DOHH2 (cell line): ENCODE measurements around the gene HK3.

Experiments
- H3F3A ChIP-seq: fragments of 200-600 bp; sonication (generic), shearing (Covaris generic); 2 replicates; pipeline ENCODE4 v1.6.0; 2016; ENCODE audit warnings: antibody characterized with exemption, mild to moderate bottlenecking; ENCODE audit not compliant: control insufficient read depth, insufficient read depth
- H3K27ac ChIP-seq: fragments of 200-600 bp; sonication (generic); 2 replicates; pipeline ENCODE4 v1.5.1; 2014; ENCODE audit warnings: low read depth, mild to moderate bottlenecking, low read length, moderate library complexity
- H3K27me3 ChIP-seq: fragments of 200-600 bp; sonication (generic); 2 replicates; pipeline ENCODE4 v1.6.1; 2014; ENCODE audit warnings: mild to moderate bottlenecking, low read length, mixed read lengths; ENCODE audit not compliant: control insufficient read depth
- H3K36me3 ChIP-seq: fragments of 200-600 bp; sonication (generic); 2 replicates; pipeline ENCODE4 v1.6.1; 2014; ENCODE audit warnings: mild to moderate bottlenecking, low read length, moderate library complexity, mixed read lengths; ENCODE audit not compliant: control insufficient read depth
- H3K4me1 ChIP-seq: fragments of 200-600 bp; sonication (generic); 2 replicates; pipeline ENCODE4 v1.6.1; 2014; ENCODE audit warnings: mild to moderate bottlenecking, low read length, mixed read lengths; ENCODE audit not compliant: control insufficient read depth
- H3K4me2 ChIP-seq: fragments of 200-600 bp; sonication (generic); 2 replicates; pipeline ENCODE4 v1.6.0; 2014; ENCODE audit warnings: mild to moderate bottlenecking, low read length, moderate library complexity
- H3K4me3 ChIP-seq: fragments of 200-600 bp; sonication (generic); 2 replicates; pipeline ENCODE4 v1.5.1; 2014; ENCODE audit warnings: mild to moderate bottlenecking, low read length, mixed read lengths
- H3K79me2 ChIP-seq: fragments of 200-600 bp; sonication (generic); 2 replicates; pipeline ENCODE4 v1.6.1; 2014; ENCODE audit warnings: mild to moderate bottlenecking, low read length, mixed read lengths; ENCODE audit not compliant: control insufficient read depth
- H3K9me2 ChIP-seq: fragments of 200-600 bp; sonication (generic); replicated peaks from 2 replicates; pipeline ENCODE4 v1.6.1; 2014; ENCODE audit warnings: mild to moderate bottlenecking, low read length, mixed read lengths; ENCODE audit not compliant: control insufficient read depth
- H3K9me3 ChIP-seq: fragments of 200-600 bp; sonication (generic); 2 replicates; pipeline ENCODE4 v1.6.1; 2014; ENCODE audit warnings: antibody characterized with exemption, low read length, mixed read lengths; ENCODE audit not compliant: control insufficient read depth, insufficient read depth
- H4K20me1 ChIP-seq: fragments of 200-600 bp; sonication (generic); 2 replicates; pipeline ENCODE4 v1.6.0; 2014; ENCODE audit warnings: low read depth, mild to moderate bottlenecking, antibody characterized with exemption, low read length, moderate library complexity; ENCODE audit not compliant: control insufficient read depth, insufficient read depth
- EZH2phosphoT487 ChIP-seq: fragments of 200-600 bp; sonication (generic); IDR thresholded peaks from 2 replicates; pipeline ENCODE4 v1.6.1; 2017; ENCODE audit warnings: borderline replicate concordance, mild to moderate bottlenecking, antibody characterized with exemption, low read length, moderate library complexity, mixed read lengths
- TF ChIP-seq, protein P1 (sequence below): fragments of 200-600 bp; sonication (generic); IDR thresholded peaks from one replicate; pipeline ENCODE4 v1.5.1; 2014; ENCODE audit warnings: antibody characterized with exemption, mild to moderate bottlenecking, low read depth, low read length; ENCODE audit not compliant: poor library complexity, severe bottlenecking

Gene HK3

DNA sequence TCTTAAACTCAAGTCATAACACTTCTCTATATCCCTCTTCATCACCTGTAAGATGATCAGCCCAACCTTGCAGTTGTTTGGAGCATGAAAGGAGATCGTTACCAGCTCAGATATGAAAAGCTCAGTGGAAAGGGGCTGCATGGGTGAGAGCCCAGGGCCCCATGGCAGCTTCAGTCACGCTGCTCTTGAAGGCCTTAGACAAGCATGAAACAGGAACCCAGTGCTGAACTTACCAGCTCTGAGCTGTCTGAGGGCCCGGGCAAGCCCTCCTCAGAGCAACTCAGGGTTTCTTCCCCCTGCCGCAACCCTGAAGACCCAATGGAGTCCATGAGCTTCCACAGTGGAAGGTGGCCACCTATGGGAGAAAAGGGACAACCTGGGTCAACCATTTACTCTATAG, 3.3 kb downstream of the HK3 start:
- no peaks in the 10 kb centered on the region for H3K9me3 ChIP-seq

DNA sequence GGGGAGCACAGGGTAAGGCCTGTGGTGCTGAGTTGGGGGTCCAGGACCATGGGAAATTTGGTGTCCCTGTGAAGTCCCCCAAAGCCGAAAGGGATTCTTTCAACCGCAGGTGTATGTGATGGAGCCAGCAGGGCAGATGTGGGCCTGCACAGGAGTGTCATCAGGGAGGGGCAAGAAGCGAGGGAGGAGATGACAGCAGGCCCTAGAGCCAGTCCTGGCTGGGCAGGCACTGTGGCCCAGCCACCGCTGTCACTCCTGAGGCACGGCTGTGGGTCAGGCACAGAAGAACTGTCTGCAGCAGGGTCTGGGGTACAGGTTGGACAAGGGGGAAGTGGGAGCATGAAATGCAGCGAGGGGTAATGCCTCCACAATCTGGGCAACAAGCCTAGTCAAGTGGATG, 4.8 kb downstream of the HK3 start:
- H3K79me2 ChIP-seq: no peaks in the 10 kb centered on the region
- no peaks in the 10 kb centered on the region for H3K4me1 ChIP-seq
- no peak overlapping the region for H3K27ac ChIP-seq
- TF ChIP-seq, protein P1, sequence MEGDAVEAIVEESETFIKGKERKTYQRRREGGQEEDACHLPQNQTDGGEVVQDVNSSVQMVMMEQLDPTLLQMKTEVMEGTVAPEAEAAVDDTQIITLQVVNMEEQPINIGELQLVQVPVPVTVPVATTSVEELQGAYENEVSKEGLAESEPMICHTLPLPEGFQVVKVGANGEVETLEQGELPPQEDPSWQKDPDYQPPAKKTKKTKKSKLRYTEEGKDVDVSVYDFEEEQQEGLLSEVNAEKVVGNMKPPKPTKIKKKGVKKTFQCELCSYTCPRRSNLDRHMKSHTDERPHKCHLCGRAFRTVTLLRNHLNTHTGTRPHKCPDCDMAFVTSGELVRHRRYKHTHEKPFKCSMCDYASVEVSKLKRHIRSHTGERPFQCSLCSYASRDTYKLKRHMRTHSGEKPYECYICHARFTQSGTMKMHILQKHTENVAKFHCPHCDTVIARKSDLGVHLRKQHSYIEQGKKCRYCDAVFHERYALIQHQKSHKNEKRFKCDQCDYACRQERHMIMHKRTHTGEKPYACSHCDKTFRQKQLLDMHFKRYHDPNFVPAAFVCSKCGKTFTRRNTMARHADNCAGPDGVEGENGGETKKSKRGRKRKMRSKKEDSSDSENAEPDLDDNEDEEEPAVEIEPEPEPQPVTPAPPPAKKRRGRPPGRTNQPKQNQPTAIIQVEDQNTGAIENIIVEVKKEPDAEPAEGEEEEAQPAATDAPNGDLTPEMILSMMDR: no peak
- no peak for TF ChIP-seq EZH2phosphoT487
- H3F3A ChIP-seq: no peaks in the 10 kb centered on the region
- peaks cover 6% of the 10 kb centered on the region; the same call in 1 of the 2 replicates for H3K27me3 ChIP-seq
- H3K9me2 ChIP-seq: no peaks in the 10 kb centered on the region
- H3K36me3 ChIP-seq: no peaks in the 10 kb centered on the region
- H3K4me2 ChIP-seq: no peak overlapping the region
- H3K9me3 ChIP-seq: no peaks in the 10 kb centered on the region
- H3K4me3 ChIP-seq: no peak overlapping the region
- H4K20me1 ChIP-seq: no peaks in the 10 kb centered on the region

More for the DNA sequence above, 3.3 kb downstream of the HK3 start:
- Histone ChIP-seq H3K27ac (no peak overlapping the region), H3K4me3 (no peak overlapping the region), H3K4me2 (no peak overlapping the region), H3K36me3 (no peaks in the 10 kb centered on the region), H3K4me1 (no peaks in the 10 kb centered on the region), H3K9me2 (no peaks in the 10 kb centered on the region), H4K20me1 (no peaks in the 10 kb centered on the region), H3K27me3 (peaks cover 6% of the 10 kb centered on the region; the same call in 1 of the 2 replicates), H3F3A (no peaks in the 10 kb centered on the region), H3K79me2 (no peaks in the 10 kb centered on the region)
- TF ChIP-seq, protein P1: no peak
- no peak for TF ChIP-seq EZH2phosphoT487

- H3K4me1 ChIP-seq: no peaks in the 10 kb centered on the region
- H3K4me3 ChIP-seq: no peak overlapping the region
- no peaks in the 10 kb centered on the region for H3K9me2 ChIP-seq
- TF ChIP-seq, protein P1: no peak
- TF ChIP-seq EZH2phosphoT487: no peak
- no peaks in the 10 kb centered on the region for H4K20me1 ChIP-seq
- no peaks in the 10 kb centered on the region for H3F3A ChIP-seq
- no peak overlapping the region for H3K27ac ChIP-seq
- H3K27me3 ChIP-seq: peaks cover 6% of the 10 kb centered on the region; the same call in 1 of the 2 replicates
- no peaks in the 10 kb centered on the region for H3K36me3 ChIP-seq
- no peaks in the 10 kb centered on the region for H3K79me2 ChIP-seq
- no peak overlapping the region for H3K4me2 ChIP-seq
- H3K9me3 ChIP-seq: no peaks in the 10 kb centered on the region
Measured at GRCh38 chr5:176892663-176893062, 6.5 kb downstream of the HK3 start.
